Measurements from ENCODE around the gene FIBCD1.

Gene FIBCD1

GRCh38 chr9:130981002-130981755, 42.1 kb upstream of the FIBCD1 start:
- no peak for FAIRE-seq
- no peak for TF ChIP-seq POLR2A (IDR thresholded peaks at IDR 0.05; ENCODE audit: low read depth, low read length)
- no peak for DNase-seq (ENCODE audit: insufficient read length, low spot score)

GRCh38 chr9:130980526-130980925, 41.5 kb upstream of the FIBCD1 start:
- DNase-seq (ENCODE audit: insufficient read length, low spot score): no peak
- no peak for FAIRE-seq
- no peak for TF ChIP-seq POLR2A (IDR thresholded peaks at IDR 0.05; ENCODE audit: low read depth, low read length)

- TF ChIP-seq POLR2A (IDR thresholded peaks at IDR 0.05; ENCODE audit: low read depth, low read length): no peak
- FAIRE-seq: no peak
- DNase-seq (ENCODE audit: insufficient read length, low spot score): no peak
Measured at GRCh38 chr9:130979591-130980385, 40.7 kb upstream of the FIBCD1 start.

- TF ChIP-seq POLR2A (IDR thresholded peaks at IDR 0.05; ENCODE audit: low read depth, low read length): no peak
- DNase-seq (ENCODE audit: insufficient read length, low spot score) (no peak), FAIRE-seq (no peak)
Measured at GRCh38 chr9:130977811-130978221, 38.8 kb upstream of the FIBCD1 start.

- TF ChIP-seq POLR2A (IDR thresholded peaks at IDR 0.05; ENCODE audit: low read depth, low read length): no peak
- no peak for DNase-seq (ENCODE audit: insufficient read length, low spot score)
- FAIRE-seq: no peak
Measured at GRCh38 chr9:130975932-130976841, 37.1 kb upstream of the FIBCD1 start.

GRCh38 chr9:130975156-130975555, 36.1 kb upstream of the FIBCD1 start:
- FAIRE-seq (no peak), DNase-seq (ENCODE audit: insufficient read length, low spot score) (no peak)
- TF ChIP-seq POLR2A (IDR thresholded peaks at IDR 0.05; ENCODE audit: low read depth, low read length): no peak

- FAIRE-seq (no peak), DNase-seq (ENCODE audit: insufficient read length, low spot score) (no peak)
- TF ChIP-seq POLR2A (IDR thresholded peaks at IDR 0.05; ENCODE audit: low read depth, low read length): no peak
Measured at GRCh38 chr9:130974697-130975096, 35.6 kb upstream of the FIBCD1 start.

GRCh38 chr9:130973686-130974281, 34.7 kb upstream of the FIBCD1 start:
- DNase-seq (ENCODE audit: insufficient read length, low spot score) (no peak), FAIRE-seq (no peak)
- TF ChIP-seq POLR2A (IDR thresholded peaks at IDR 0.05; ENCODE audit: low read depth, low read length): no peak

- FAIRE-seq (no peak), DNase-seq (ENCODE audit: insufficient read length, low spot score) (no peak)
- TF ChIP-seq POLR2A (IDR thresholded peaks at IDR 0.05; ENCODE audit: low read depth, low read length): no peak
Measured at GRCh38 chr9:130972957-130973685, 34.1 kb upstream of the FIBCD1 start.

GRCh38 chr9:130972277-130972956, 33.4 kb upstream of the FIBCD1 start:
- FAIRE-seq: no peak

GRCh38 chr9:130971294-130971849, 32.3 kb upstream of the FIBCD1 start:
- DNase-seq (ENCODE audit: insufficient read length, low spot score) (no peak), FAIRE-seq (no peak)

More at GRCh38 chr9:130972277-130972956, 33.4 kb upstream of the FIBCD1 start:
- DNase-seq (ENCODE audit: insufficient read length, low spot score): no peak
- TF ChIP-seq POLR2A (IDR thresholded peaks at IDR 0.05; ENCODE audit: low read depth, low read length): no peak

GRCh38 chr9:130970855-130971254, 31.8 kb upstream of the FIBCD1 start:
- FAIRE-seq (no peak), DNase-seq (ENCODE audit: insufficient read length, low spot score) (no peak)
- TF ChIP-seq POLR2A (IDR thresholded peaks at IDR 0.05; ENCODE audit: low read depth, low read length): no peak

More at GRCh38 chr9:130971294-130971849, 32.3 kb upstream of the FIBCD1 start:
- no peak for TF ChIP-seq POLR2A (IDR thresholded peaks at IDR 0.05; ENCODE audit: low read depth, low read length)

Data from H54 (cell line).